Activated CD8-positive, alpha-beta T cell treated with anti-CD3 and anti-CD28 coated beads, Interleukin-2, amount 10 ng/mL, durations not matched to agents 7 days and 5 days (primary cell): ENCODE measurements around the gene SNX25. TPM values are rescaled to one million over a fixed set of nuclear protein-coding genes. Genes with fewer than 3 reads are reported as not detected.
"Not testable (repeated sequence)": the region's sequence is repeated elsewhere in the genome, so short reads cannot be mapped to it uniquely, and the experiment has no call there.

Experiments
- ATAC-seq: fragments of 150-1000 bp; cut with Tn5 transposase; one replicate; pipeline ENCODE4 v1.10.0; 2021; ENCODE audit warnings: moderate library complexity
- CTCF ChIA-PET: fragments of 350-600 bp; sonication (Branson Sonifier 250); formaldehyde crosslinking; loops from one replicate; lab custom pipeline; 2021; ENCODE audit warnings: antibody characterized with exemption; lab: Charles Lee
- POLR2A ChIA-PET: fragments of 350-600 bp; sonication (Branson Sonifier 250); formaldehyde crosslinking; loops from one replicate; lab custom pipeline; 2021; ENCODE audit warnings: antibody characterized with exemption; lab: Charles Lee
- DNase-seq: peaks from one replicate; pipeline ENCODE4 v3.0.0-alpha.2; 2020
- H3K27ac Mint-ChIP-seq: one replicate; pipeline ENCODE4 v1.8.0; 2021; ENCODE audit warnings: mild to moderate bottlenecking, mixed read lengths
- H3K27me3 Mint-ChIP-seq: one replicate; pipeline ENCODE4 v1.8.0; 2021; ENCODE audit warnings: low read depth, mixed read lengths
- H3K36me3 Mint-ChIP-seq: one replicate; pipeline ENCODE4 v1.8.0; 2021; ENCODE audit warnings: low read depth, mixed read lengths
- H3K4me1 Mint-ChIP-seq: one replicate; pipeline ENCODE4 v1.8.0; 2021; ENCODE audit warnings: low read depth, mixed read lengths
- H3K4me3 Mint-ChIP-seq: one replicate; pipeline ENCODE4 v1.8.0; 2021; ENCODE audit warnings: mild to moderate bottlenecking, mixed read lengths
- H3K9me3 Mint-ChIP-seq: one replicate; pipeline ENCODE4 v1.8.0; 2022; ENCODE audit warnings: mixed read lengths; ENCODE audit not compliant: insufficient read depth
- total RNA-seq, 2 experiments: library from RNA; stranded (reverse); gene quantifications; one replicate each; pipeline ENCODE4 v1.2.3, GENCODE V29; 2021

The SNX25 gene
- total RNA-seq, 2 experiments from 2014 or later = 16.6 to 16.7 TPM

GRCh38 chr4:185192059-185192458, 17.3 kb upstream of the SNX25 start:
- DNase-seq (no peak), ATAC-seq (no peak)
- Mint-ChIP-seq H3K9me3 (no peaks in the 10 kb centered on the region), H3K27me3 (no peaks in the 10 kb centered on the region), H3K36me3 (peaks cover 21% of the 10 kb centered on the region), H3K4me3 (no peak overlapping the region), H3K27ac (no peak overlapping the region), H3K4me1 (peaks cover 8% of the 10 kb centered on the region)
- ChIA-PET POLR2A (no interaction called here), CTCF (interaction anchor here (1.0 kb wide), 1 partner anchor 152 kb away, joined by 3 read pairs; no protein-coding TSS in a partner anchor)

GRCh38 chr4:185194924-185195888, 14.2 kb upstream of the SNX25 start:
- peaks cover 13% of the 10 kb centered on the region for H3K36me3 Mint-ChIP-seq
- CTCF ChIA-PET = interaction anchor here (1.3 to 3.9 kb wide), 2 partner anchors 8 to 12 kb away, joined by 4 to 16 read pairs; no protein-coding TSS in a partner anchor
- no peak overlapping the region for H3K4me3 Mint-ChIP-seq
- ATAC-seq (no peak), DNase-seq (no peak)
- no peaks in the 10 kb centered on the region for H3K27me3 Mint-ChIP-seq
- H3K9me3 Mint-ChIP-seq = no peaks in the 10 kb centered on the region
- POLR2A ChIA-PET = no interaction called here
- H3K27ac Mint-ChIP-seq = no peak overlapping the region
- H3K4me1 Mint-ChIP-seq = peaks cover 8% of the 10 kb centered on the region

- Mint-ChIP-seq H3K9me3 (no peaks in the 10 kb centered on the region), H3K36me3 (peaks cover 9% of the 10 kb centered on the region), H3K4me1 (peaks cover 9% of the 10 kb centered on the region), H3K27me3 (no peaks in the 10 kb centered on the region), H3K27ac (no peak overlapping the region), H3K4me3 (no peak overlapping the region)
- ChIA-PET CTCF (interaction anchor here (0.7 to 3.9 kb wide), 4 partner anchors 10 to 155 kb away, joined by 3 to 16 read pairs (median 4); no protein-coding TSS in a partner anchor), POLR2A (no interaction called here)
- ATAC-seq (no peak), DNase-seq (no peak)
Measured at GRCh38 chr4:185196437-185196836, 13.0 kb upstream of the SNX25 start.

GRCh38 chr4:185198189-185198588, 11.2 kb upstream of the SNX25 start:
- CTCF ChIA-PET = interaction anchor here (1.3 to 3.9 kb wide), 2 partner anchors 12 to 15 kb away, joined by 4 to 16 read pairs; no protein-coding TSS in a partner anchor
- ATAC-seq, H3K4me3 Mint-ChIP-seq, H3K27ac Mint-ChIP-seq, POLR2A ChIA-PET, DNase-seq, H3K9me3 Mint-ChIP-seq, H3K36me3 Mint-ChIP-seq, H3K27me3 Mint-ChIP-seq: not testable (repeated sequence)
- peaks cover 20% of the 10 kb centered on the region for H3K4me1 Mint-ChIP-seq

GRCh38 chr4:185201977-185202962, 7.1 kb upstream of the SNX25 start:
- ATAC-seq (no peak), DNase-seq (peak; percentile 29)
- CTCF ChIA-PET = interaction anchor here (3.0 kb wide), 1 partner anchor 17 kb away, joined by 19 read pairs; no protein-coding TSS in a partner anchor
- POLR2A ChIA-PET = no interaction called here
- Mint-ChIP-seq H3K4me1 (peaks cover 31% of the 10 kb centered on the region), H3K36me3 (peaks cover 7% of the 10 kb centered on the region), H3K27me3 (no peaks in the 10 kb centered on the region), H3K9me3 (no peaks in the 10 kb centered on the region), H3K4me3 (peak overlapping the region; percentile 91), H3K27ac (peak overlapping the region; percentile 96)

- no peaks in the 10 kb centered on the region for H3K27me3 Mint-ChIP-seq
- DNase-seq = peak; percentile 24
- no peaks in the 10 kb centered on the region for H3K9me3 Mint-ChIP-seq
- H3K36me3 Mint-ChIP-seq = peaks cover 7% of the 10 kb centered on the region
- H3K4me1 Mint-ChIP-seq = peaks cover 31% of the 10 kb centered on the region
- peak; percentile 1 for ATAC-seq
- CTCF ChIA-PET = no interaction called here
- POLR2A ChIA-PET = no interaction called here
- peak overlapping the region; percentile 91 for H3K4me3 Mint-ChIP-seq
- H3K27ac Mint-ChIP-seq = peak overlapping the region; percentile 96
Measured at GRCh38 chr4:185202984-185203485, 6.4 kb upstream of the SNX25 start.

GRCh38 chr4:185203486-185204237, 5.7 kb upstream of the SNX25 start, which contains the start of gene CFAP97:
CFAP97 (minus strand) TSS chr4:185204000; CDS start chr4:185191196, 12,804 bp downstream.
- Mint-ChIP-seq H3K36me3 (peaks cover 7% of the 10 kb centered on the region), H3K4me1 (peaks cover 32% of the 10 kb centered on the region), H3K9me3 (no peaks in the 10 kb centered on the region), H3K27me3 (no peaks in the 10 kb centered on the region), H3K27ac (peak within 1 kb of the TSS; percentile 96), H3K4me3 (peak within 1 kb of the TSS; percentile 91)
- DNase-seq = peak; percentile 78
- peak; percentile 85 for ATAC-seq
- ChIA-PET CTCF (interaction anchor here (1.1 to 1.4 kb wide), 2 partner anchors 51 to 164 kb away, joined by 4 read pairs; no protein-coding TSS in a partner anchor), POLR2A (no interaction called here)

- ATAC-seq (no peak), DNase-seq (no peak)
- no peaks in the 10 kb centered on the region for H3K9me3 Mint-ChIP-seq
- no peaks in the 10 kb centered on the region for H3K27me3 Mint-ChIP-seq
- ChIA-PET CTCF (interaction anchor here (0.6 to 1.4 kb wide), 3 partner anchors 50 to 165 kb away, joined by 3 to 4 read pairs (median 4); no protein-coding TSS in a partner anchor), POLR2A (interaction anchor here (0.5 kb wide), 1 partner anchor 9 kb away, joined by 3 read pairs; no protein-coding TSS in a partner anchor)
- peaks cover 37% of the 10 kb centered on the region for H3K4me1 Mint-ChIP-seq
- H3K27ac Mint-ChIP-seq = peak overlapping the region; percentile 96
- H3K36me3 Mint-ChIP-seq = peaks cover 7% of the 10 kb centered on the region
- H3K4me3 Mint-ChIP-seq = peak overlapping the region; percentile 91
Measured at GRCh38 chr4:185204238-185204910, 5.0 kb upstream of the SNX25 start.

- Mint-ChIP-seq H3K4me1 (peaks cover 37% of the 10 kb centered on the region), H3K4me3 (peak overlapping the region; percentile 91)
- H3K36me3 Mint-ChIP-seq, H3K9me3 Mint-ChIP-seq, DNase-seq, H3K27ac Mint-ChIP-seq, ATAC-seq, H3K27me3 Mint-ChIP-seq, POLR2A ChIA-PET: not testable (repeated sequence)
- CTCF ChIA-PET = interaction anchor here (0.6 to 1.4 kb wide), 3 partner anchors 49 to 165 kb away, joined by 3 to 4 read pairs (median 4); no protein-coding TSS in a partner anchor
Measured at GRCh38 chr4:185205073-185205472, 4.3 kb upstream of the SNX25 start.
